ENCODE data around the gene PSMD7.
A peak's percentile ranks its signal among the peaks of the same experiment; 100 is the strongest.

Gene PSMD7

GRCh38 chr16:74296432-74297144, at the start of gene PSMD7:
TSS of gene PSMD7 (plus strand) at chr16:74296814. CDS start at chr16:74296915, 101 bp downstream.
- peak; percentile 92 for DNase-seq (ENCODE audit: low read depth, low spot score)
- H3K4me3 ChIP-seq (ENCODE audit: low read depth, low read length) = peak within 1 kb of the TSS; percentile 100
- no peak for TF ChIP-seq CTCF (IDR thresholded peaks at IDR 0.05; ENCODE audit: low read depth, low read length)
- in situ Hi-C loops (cut with HindIII; ENCODE audit: low sequenced_read_pairs) = no loop called here

DNA sequence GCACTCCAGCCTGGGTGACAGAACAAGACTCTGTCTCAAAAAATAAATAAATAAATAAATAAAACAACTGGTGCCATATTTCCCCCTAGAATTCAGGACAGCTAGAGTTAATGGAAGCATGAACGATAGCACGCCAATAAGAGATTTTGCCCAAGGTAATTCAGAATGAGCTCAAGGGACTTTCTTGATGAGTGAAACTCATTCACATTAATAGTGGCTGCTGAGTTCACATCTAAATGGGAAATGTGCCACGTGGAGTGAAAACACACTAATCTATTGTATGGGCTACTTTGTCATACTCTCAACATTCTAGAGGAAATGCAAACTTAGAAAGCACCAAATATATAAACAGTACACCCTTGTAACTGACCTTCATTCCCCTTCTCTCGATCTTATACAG, 47.4 kb upstream of the PSMD7 start:
- in situ Hi-C loops (cut with HindIII; ENCODE audit: low sequenced_read_pairs) = no loop called here
- TF ChIP-seq CTCF (IDR thresholded peaks at IDR 0.05; ENCODE audit: low read depth, low read length) = no peak
- DNase-seq (ENCODE audit: low read depth, low spot score) = no peak
- no peak overlapping the region for H3K4me3 ChIP-seq (ENCODE audit: low read depth, low read length)

DNA sequence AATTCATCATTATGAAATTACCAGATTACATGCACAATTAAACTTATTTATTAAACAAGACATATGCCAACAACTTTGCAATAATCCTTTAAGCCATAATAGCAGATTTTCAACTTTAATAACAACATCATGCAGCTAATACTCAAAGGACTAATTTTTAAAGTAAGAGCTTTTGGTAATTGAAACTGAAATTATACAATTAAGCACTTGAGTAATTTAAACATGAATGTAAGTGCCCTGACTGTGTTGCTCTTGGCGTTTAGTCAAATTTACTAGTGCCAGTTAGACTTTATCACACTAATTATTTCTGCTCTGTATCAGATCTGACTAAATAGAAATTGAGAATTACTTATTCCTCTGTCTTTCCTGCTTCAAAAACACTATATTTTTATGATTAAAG, 46.8 kb upstream of the PSMD7 start:
- no peak overlapping the region for H3K4me3 ChIP-seq (ENCODE audit: low read depth, low read length)
- TF ChIP-seq CTCF (IDR thresholded peaks at IDR 0.05; ENCODE audit: low read depth, low read length) = no peak
- in situ Hi-C loops (cut with HindIII; ENCODE audit: low sequenced_read_pairs) = no loop called here
- DNase-seq (ENCODE audit: low read depth, low spot score) = no peak

DNA sequence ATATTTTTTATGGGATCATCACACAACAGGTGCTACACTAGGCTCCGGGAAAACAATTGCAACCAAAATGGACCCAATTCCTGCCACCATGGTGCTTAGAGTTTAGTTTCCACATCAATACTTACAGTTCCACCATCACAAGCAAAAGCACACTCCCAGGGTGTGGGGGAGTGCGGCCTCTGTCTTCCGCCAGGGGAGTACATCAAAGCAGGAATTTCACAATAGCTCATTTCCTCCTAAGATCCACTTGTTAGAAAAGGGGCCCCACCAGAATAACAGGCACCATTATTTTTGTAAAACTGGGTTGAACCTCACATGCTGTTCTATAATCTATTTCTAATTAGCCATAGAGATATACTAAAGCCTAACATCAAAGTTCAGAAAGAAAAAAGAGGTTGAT, 44.3 kb upstream of the PSMD7 start:
- DNase-seq (ENCODE audit: low read depth, low spot score) = no peak
- no peak for TF ChIP-seq CTCF (IDR thresholded peaks at IDR 0.05; ENCODE audit: low read depth, low read length)
- H3K4me3 ChIP-seq (ENCODE audit: low read depth, low read length) = no peak overlapping the region
- in situ Hi-C loops (cut with HindIII; ENCODE audit: low sequenced_read_pairs) = no loop called here

- no peak for DNase-seq (ENCODE audit: low read depth, low spot score)
- in situ Hi-C loops (cut with HindIII; ENCODE audit: low sequenced_read_pairs) = no loop called here
- no peak for TF ChIP-seq CTCF (IDR thresholded peaks at IDR 0.05; ENCODE audit: low read depth, low read length)
- no peak overlapping the region for H3K4me3 ChIP-seq (ENCODE audit: low read depth, low read length)
Measured at GRCh38 chr16:74253161-74253938, 43.3 kb upstream of the PSMD7 start.

- no peak for DNase-seq (ENCODE audit: low read depth, low spot score)
- TF ChIP-seq CTCF (IDR thresholded peaks at IDR 0.05; ENCODE audit: low read depth, low read length) = no peak
- H3K4me3 ChIP-seq (ENCODE audit: low read depth, low read length) = no peak overlapping the region
- in situ Hi-C loops (cut with HindIII; ENCODE audit: low sequenced_read_pairs) = no loop called here
Measured at GRCh38 chr16:74257061-74257460, 39.6 kb upstream of the PSMD7 start.
